SU-DHL-6 (cell line): Measurements from ENCODE around the gene DCLRE1C.

Experiments
- H2AFZ ChIP-seq: fragments of 200-600 bp; sonication (generic); 2 replicates; pipeline ENCODE4 v1.6.1; 2014; ENCODE audit warnings: low read depth, mild to moderate bottlenecking, moderate library complexity, mixed read lengths, antibody characterized with exemption, low read length; ENCODE audit not compliant: severe bottlenecking
- H3F3A ChIP-seq: fragments of 200-600 bp; shearing (Covaris generic); 2 replicates; pipeline ENCODE4 v1.6.0; 2016; ENCODE audit warnings: antibody characterized with exemption, mild to moderate bottlenecking; ENCODE audit not compliant: insufficient read depth
- H3K27ac ChIP-seq: fragments of 200-600 bp; sonication (generic); 2 replicates; pipeline ENCODE4 v1.5.1; 2016; ENCODE audit warnings: low read depth, mild to moderate bottlenecking, low read length, moderate library complexity, mixed read lengths
- H3K27me3 ChIP-seq: fragments of 200-600 bp; sonication (generic), shearing (Covaris generic); 2 replicates; pipeline ENCODE4 v1.6.0; 2014; ENCODE audit warnings: mild to moderate bottlenecking, low read length
- H3K36me3 ChIP-seq: fragments of 200-600 bp; sonication (generic); 2 replicates; pipeline ENCODE4 v1.6.1; 2014; ENCODE audit warnings: mild to moderate bottlenecking, low read length, mixed read lengths
- H3K4me2 ChIP-seq: fragments of 300-600, 200-600 bp; shearing (Covaris generic), sonication (generic); 2 replicates; pipeline ENCODE4 v1.6.0; 2014; ENCODE audit warnings: low read length, low read depth, mild to moderate bottlenecking; ENCODE audit not compliant: poor library complexity, severe bottlenecking
- H3K4me3 ChIP-seq: fragments of 200-600 bp; sonication (generic); 2 replicates; pipeline ENCODE4 v1.5.1; 2014; ENCODE audit warnings: antibody characterized with exemption, low read length, mild to moderate bottlenecking, mixed read lengths; ENCODE audit not compliant: insufficient read depth, poor library complexity, severe bottlenecking
- H3K79me2 ChIP-seq: fragments of 200-600 bp; sonication (generic); 2 replicates; pipeline ENCODE4 v1.6.1; 2014; ENCODE audit warnings: mild to moderate bottlenecking, low read length, moderate library complexity; ENCODE audit not compliant: insufficient read depth
- H3K9ac ChIP-seq: fragments of 200-600 bp; sonication (generic); 2 replicates; pipeline ENCODE4 v1.7.0; 2014; ENCODE audit warnings: mild to moderate bottlenecking, low read length
- H3K9me2 ChIP-seq: fragments of 200-600 bp; sonication (generic); replicated peaks from 2 replicates; pipeline ENCODE4 v1.6.1; 2014; ENCODE audit warnings: low read length; ENCODE audit not compliant: insufficient read depth
- H3K9me3 ChIP-seq: fragments of 200-600 bp; sonication (generic); 2 replicates; pipeline ENCODE4 v1.6.1; 2014; ENCODE audit warnings: low read length, mixed read lengths; ENCODE audit not compliant: insufficient read depth
- H4K20me1 ChIP-seq: fragments of 200-600 bp; sonication (generic); 2 replicates; pipeline ENCODE4 v1.6.1; 2014; ENCODE audit warnings: low read depth, mild to moderate bottlenecking, antibody characterized with exemption, low read length, moderate library complexity, mixed read lengths
- CTCF ChIP-seq: fragments of 200-600 bp; sonication (generic); IDR thresholded peaks from one replicate; pipeline ENCODE4 v1.5.1; 2017; ENCODE audit warnings: antibody characterized with exemption, mild to moderate bottlenecking, low read length, moderate library complexity; ENCODE audit not compliant: insufficient read depth, poor library complexity, severe bottlenecking
- EZH2phosphoT487 ChIP-seq: fragments of 200-600 bp; sonication (generic), shearing (Covaris generic); conservative IDR thresholded peaks from 2 replicates; pipeline ENCODE4 v1.6.1; 2018; ENCODE audit warnings: mild to moderate bottlenecking, antibody characterized with exemption, low read length, moderate library complexity, mixed read lengths

DCLRE1C gene

GRCh38 chr10:14971867-14972448 lies 18.1 kb upstream of the DCLRE1C start:
- H3K4me2 ChIP-seq, result no peak overlapping the region
- H4K20me1 ChIP-seq, result no peaks in the 10 kb centered on the region
- no peaks in the 10 kb centered on the region for H3K36me3 ChIP-seq
- H3K9me3 ChIP-seq, result no peaks in the 10 kb centered on the region
- H2AFZ ChIP-seq, result no peak overlapping the region
- no peaks in the 10 kb centered on the region for H3K27me3 ChIP-seq
- TF ChIP-seq CTCF (peak; percentile 74), EZH2phosphoT487 (no peak)
- H3K79me2 ChIP-seq, result no peaks in the 10 kb centered on the region
- H3K4me3 ChIP-seq, result no peak overlapping the region
- H3F3A ChIP-seq, result no peaks in the 10 kb centered on the region; the same call in 1 of the 2 replicates
- H3K9me2 ChIP-seq, result no peaks in the 10 kb centered on the region
- H3K27ac ChIP-seq, result no peak overlapping the region
- H3K9ac ChIP-seq, result no peak overlapping the region

- Histone ChIP-seq H3K79me2 (no peaks in the 10 kb centered on the region), H4K20me1 (no peaks in the 10 kb centered on the region), H3K36me3 (no peaks in the 10 kb centered on the region), H3K27ac (no peak overlapping the region), H2AFZ (no peak overlapping the region), H3K4me2 (no peak overlapping the region), H3K9me2 (no peaks in the 10 kb centered on the region), H3K9ac (no peak overlapping the region), H3K9me3 (no peaks in the 10 kb centered on the region), H3K4me3 (no peak overlapping the region), H3K27me3 (no peaks in the 10 kb centered on the region), H3F3A (peaks cover 4% of the 10 kb centered on the region; the same call in 1 of the 2 replicates)
- TF ChIP-seq CTCF (no peak), EZH2phosphoT487 (no peak)
Measured at GRCh38 chr10:14967897-14968296, 14.0 kb upstream of the DCLRE1C start.

GRCh38 chr10:14959221-14960057 lies 5.5 kb upstream of the DCLRE1C start, which contains the start of gene MEIG1:
Gene MEIG1, plus strand, starts transcription at chr10:14959388. Its CDS starts 7,081 bp downstream, at chr10:14966469.
- H3K9me2 ChIP-seq, result no peaks in the 10 kb centered on the region
- peak within 1 kb of the TSS; percentile 88 for H3K27ac ChIP-seq
- H3K9me3 ChIP-seq, result no peaks in the 10 kb centered on the region
- no peaks in the 10 kb centered on the region for H3K27me3 ChIP-seq
- H2AFZ ChIP-seq, result peak within 1 kb of the TSS; percentile 58
- H3F3A ChIP-seq, result peaks cover 24% of the 10 kb centered on the region
- peak within 1 kb of the TSS; percentile 84 for H3K4me2 ChIP-seq
- no peaks in the 10 kb centered on the region for H3K79me2 ChIP-seq
- H3K9ac ChIP-seq, result peak within 1 kb of the TSS; percentile 75
- no peaks in the 10 kb centered on the region for H3K36me3 ChIP-seq
- TF ChIP-seq CTCF (no peak), EZH2phosphoT487 (no peak)
- no peaks in the 10 kb centered on the region for H4K20me1 ChIP-seq
- H3K4me3 ChIP-seq, result peak within 1 kb of the TSS; percentile 70
